HG03108 (cell line): Measurements from ENCODE around the gene SPDYE18.
"Not testable (repeated sequence)": the region's sequence is repeated elsewhere in the genome, so short reads cannot be mapped to it uniquely, and the experiment has no call there.

Source experiments
- ATAC-seq: cut with Tn5 transposase; IDR thresholded peaks from one replicate; pipeline ENCODE4 v1.9.1; 2021; ENCODE audit warnings: moderate library complexity; ENCODE audit not compliant: unreplicated experiment

Gene SPDYE18

GRCh38 chr7:77062557-77062956, at the start of gene SPDYE18:
Gene SPDYE18 (minus strand): TSS chr7:77062558. CDS start chr7:77060512, 2,046 bp downstream.
- ATAC-seq: not testable (repeated sequence)

GRCh38 chr7:77108362-77108761, 46.0 kb upstream of the SPDYE18 start:
- not testable (repeated sequence) for ATAC-seq

GRCh38 chr7:77107659-77108058, 45.3 kb upstream of the SPDYE18 start:
- not testable (repeated sequence) for ATAC-seq

- not testable (repeated sequence) for ATAC-seq
These were observed 43.5 kb upstream of the SPDYE18 start for GRCh38 chr7:77105904-77106303.

GRCh38 chr7:77102671-77103070, 40.3 kb upstream of the SPDYE18 start:
- not testable (repeated sequence) for ATAC-seq

GRCh38 chr7:77101187-77101586, 38.8 kb upstream of the SPDYE18 start:
- not testable (repeated sequence) for ATAC-seq

GRCh38 chr7:77100501-77100900, 38.1 kb upstream of the SPDYE18 start:
- ATAC-seq: not testable (repeated sequence)

GRCh38 chr7:77092301-77092700, 29.9 kb upstream of the SPDYE18 start:
- not testable (repeated sequence) for ATAC-seq

- not testable (repeated sequence) for ATAC-seq
These were observed 19.8 kb upstream of the SPDYE18 start for GRCh38 chr7:77082192-77082591.

- not testable (repeated sequence) for ATAC-seq
These were observed 17.9 kb upstream of the SPDYE18 start for GRCh38 chr7:77080236-77080635.

GRCh38 chr7:77079624-77080023, 17.3 kb upstream of the SPDYE18 start:
- ATAC-seq: not testable (repeated sequence)

GRCh38 chr7:77079112-77079511, 16.8 kb upstream of the SPDYE18 start:
- ATAC-seq: not testable (repeated sequence)

GRCh38 chr7:77077060-77077459, 14.7 kb upstream of the SPDYE18 start:
- ATAC-seq: not testable (repeated sequence)

- ATAC-seq: not testable (repeated sequence)
These were observed 12.5 kb upstream of the SPDYE18 start for GRCh38 chr7:77074786-77075396.

GRCh38 chr7:77071108-77071507, 8.8 kb upstream of the SPDYE18 start:
- ATAC-seq: not testable (repeated sequence)

- not testable (repeated sequence) for ATAC-seq
These were observed 3.5 kb upstream of the SPDYE18 start for GRCh38 chr7:77065869-77066268.

GRCh38 chr7:77063732-77064131, 1.4 kb upstream of the SPDYE18 start:
- not testable (repeated sequence) for ATAC-seq

- ATAC-seq: not testable (repeated sequence)
These were observed 30.1 kb downstream of the SPDYE18 start, which contains the start of gene SPDYE17 for GRCh38 chr7:77032261-77032660. Gene SPDYE17 (minus strand): TSS chr7:77032361. CDS start chr7:77030570, 1,791 bp downstream.

GRCh38 chr7:77026349-77026748, 36.0 kb downstream of the SPDYE18 start:
- ATAC-seq: not testable (repeated sequence)

GRCh38 chr7:77010074-77010680, 52.2 kb downstream of the SPDYE18 start:
- ATAC-seq: not testable (repeated sequence)

- ATAC-seq: not testable (repeated sequence)
These were observed 54.4 kb downstream of the SPDYE18 start for GRCh38 chr7:77008000-77008399.
